ENCODE results near the gene RFPL4AL1. TPM values are rescaled to one million over a fixed set of nuclear protein-coding genes. Genes with fewer than 3 reads are reported as not detected.
"Not testable (repeated sequence)": the region's sequence is repeated elsewhere in the genome, so short reads cannot be mapped to it uniquely, and the experiment has no call there.

The RFPL4AL1 gene
- total RNA-seq (not detected), polyA plus RNA-seq (not detected)

DNA sequence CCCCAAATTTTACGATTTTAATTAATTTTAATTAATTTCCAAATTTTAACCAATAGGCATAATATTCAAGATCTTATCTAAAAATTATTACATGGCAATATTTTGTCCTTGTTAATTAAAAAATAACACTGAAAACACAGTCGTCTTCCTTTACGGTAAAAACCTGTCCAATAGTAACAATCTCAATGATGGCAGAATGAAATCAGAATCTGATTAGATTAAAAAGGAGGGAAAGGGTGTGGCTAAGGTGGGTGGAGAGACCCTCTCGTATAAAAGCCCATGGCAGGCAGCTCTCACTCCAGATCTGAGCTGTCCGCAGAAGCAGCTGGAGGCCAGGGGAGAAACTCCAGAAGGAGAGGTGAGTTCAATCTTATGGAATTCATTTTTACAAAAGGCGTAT lies at the start of gene RFPL4AL1:
Gene RFPL4AL1, plus strand, starts transcription at position 301 of the 400 bp plus-strand sequence. CDS start 2,687 bp downstream, outside the sequence.
- not testable (repeated sequence) for H3K27ac ChIP-seq (ENCODE audit: low read depth); DNase-seq (ENCODE audit: extremely low spot score); H3K36me3 ChIP-seq (ENCODE audit: insufficient read depth); H3K4me1 ChIP-seq (ENCODE audit: insufficient read depth); H3K4me3 ChIP-seq (ENCODE audit: low read depth, low read length)
- WGBS, result 84% methylated on average over 5 of the region's 6 CpGs

DNA sequence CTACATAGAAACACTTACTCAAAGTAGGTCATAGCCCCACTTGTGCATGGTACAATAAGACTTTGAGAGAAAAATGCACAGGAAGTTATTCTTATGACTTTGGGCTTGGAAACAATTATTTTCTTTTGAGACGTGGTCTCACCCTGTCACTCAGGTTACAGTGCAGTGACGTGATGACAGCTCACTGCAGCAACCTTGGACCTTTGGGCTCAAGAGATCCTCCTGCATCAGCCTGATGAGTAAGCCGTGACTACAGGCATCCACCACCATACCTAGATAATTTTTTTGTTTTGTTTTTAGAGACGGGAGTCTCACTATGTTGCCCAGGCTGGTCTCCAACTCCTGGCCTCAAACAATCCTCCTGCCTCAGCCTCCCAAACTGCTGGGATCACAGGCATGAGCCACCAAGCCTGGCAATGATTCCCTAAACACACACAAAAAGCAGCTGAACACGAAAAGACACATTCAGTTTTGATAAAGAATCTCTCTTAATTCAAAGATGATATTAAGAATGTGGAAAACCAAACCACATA lies 48.6 kb upstream of the RFPL4AL1 start:
- Histone ChIP-seq H3K4me3 (ENCODE audit: low read depth, low read length) (no peak overlapping the region), H3K4me1 (ENCODE audit: insufficient read depth) (no peaks in the 10 kb centered on the region), H3K27ac (ENCODE audit: low read depth) (no peak overlapping the region), H3K36me3 (ENCODE audit: insufficient read depth) (no peaks in the 10 kb centered on the region)
- WGBS, result 67% methylated on average over 5 of the region's 5 CpGs
- no peak for DNase-seq (ENCODE audit: extremely low spot score)

DNA sequence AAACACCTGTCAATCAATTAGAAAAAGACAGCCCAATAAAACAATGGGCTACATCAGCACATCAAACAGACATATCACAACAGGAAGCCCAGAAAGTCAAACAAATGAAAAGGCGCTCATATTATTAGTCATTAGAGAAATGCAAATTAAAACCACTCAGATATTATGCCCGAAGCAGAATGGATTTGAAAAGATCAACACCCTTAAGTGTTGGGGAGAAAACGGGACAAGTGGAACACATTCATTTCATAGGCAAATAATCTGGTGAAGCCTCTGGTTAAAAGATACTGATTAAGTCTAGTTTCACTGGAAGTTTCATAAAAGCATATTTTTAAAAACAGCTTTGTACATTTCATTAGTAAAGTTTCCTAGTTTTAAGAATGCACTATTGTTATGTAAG lies 48.1 kb upstream of the RFPL4AL1 start:
- 85% methylated on average over 3 of the region's 3 CpGs for WGBS
- Histone ChIP-seq H3K4me1 (ENCODE audit: insufficient read depth) (no peaks in the 10 kb centered on the region), H3K4me3 (ENCODE audit: low read depth, low read length) (no peak overlapping the region), H3K27ac (ENCODE audit: low read depth) (no peak overlapping the region), H3K36me3 (ENCODE audit: insufficient read depth) (no peaks in the 10 kb centered on the region)
- DNase-seq (ENCODE audit: extremely low spot score), result no peak

DNA sequence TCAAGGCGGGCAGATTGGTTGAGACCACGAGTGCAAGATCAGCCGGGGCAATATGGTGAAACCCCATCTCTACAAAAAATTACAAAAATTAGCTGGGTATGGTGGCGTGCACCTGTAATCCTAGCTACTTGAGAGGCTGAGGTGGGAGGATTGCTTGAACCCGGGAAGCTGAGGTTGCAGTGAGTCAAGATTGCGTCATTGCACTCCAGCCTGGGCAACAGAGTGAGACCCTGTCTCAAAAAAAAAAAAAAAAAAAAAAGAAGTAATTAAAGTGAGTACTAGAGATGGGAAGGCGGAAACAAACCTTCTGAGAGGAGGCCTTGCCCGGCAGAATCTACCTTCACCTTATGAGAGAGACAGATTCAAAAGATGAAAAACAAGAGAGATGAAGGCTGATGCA lies 45.4 kb upstream of the RFPL4AL1 start:
- Histone ChIP-seq H3K27ac (ENCODE audit: low read depth) (no peak overlapping the region), H3K4me3 (ENCODE audit: low read depth, low read length) (no peak overlapping the region)
- WGBS, result 85% methylated on average over 8 of the region's 8 CpGs

DNA sequence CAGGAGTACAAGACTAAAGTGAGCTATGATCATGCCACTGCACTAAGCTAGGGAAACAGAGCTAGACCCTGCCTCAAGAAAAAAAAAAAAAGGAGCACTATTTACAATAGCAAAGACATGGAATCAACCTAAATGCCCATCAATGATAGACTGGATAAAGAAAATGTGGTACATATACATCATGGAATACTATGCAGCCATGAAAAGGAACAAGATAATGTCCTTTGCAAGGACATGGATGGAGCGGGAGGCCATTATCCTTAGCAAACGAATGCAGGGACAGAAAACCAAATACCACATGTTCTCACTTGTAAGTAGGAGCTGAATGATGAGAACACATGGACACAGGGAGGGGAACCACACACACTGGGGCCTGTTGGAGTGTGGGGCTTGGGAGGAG lies 38.5 kb upstream of the RFPL4AL1 start:
- H3K4me3 ChIP-seq (ENCODE audit: low read depth, low read length); H3K4me1 ChIP-seq (ENCODE audit: insufficient read depth); H3K27ac ChIP-seq (ENCODE audit: low read depth); H3K36me3 ChIP-seq (ENCODE audit: insufficient read depth); DNase-seq (ENCODE audit: extremely low spot score): not testable (repeated sequence)
- WGBS, result 82% methylated on average over 2 of the region's 2 CpGs

More for the DNA sequence above, 45.4 kb upstream of the RFPL4AL1 start:
- Histone ChIP-seq H3K36me3 (ENCODE audit: insufficient read depth) (no peaks in the 10 kb centered on the region), H3K4me1 (ENCODE audit: insufficient read depth) (no peaks in the 10 kb centered on the region)
- DNase-seq (ENCODE audit: extremely low spot score), result no peak

DNA sequence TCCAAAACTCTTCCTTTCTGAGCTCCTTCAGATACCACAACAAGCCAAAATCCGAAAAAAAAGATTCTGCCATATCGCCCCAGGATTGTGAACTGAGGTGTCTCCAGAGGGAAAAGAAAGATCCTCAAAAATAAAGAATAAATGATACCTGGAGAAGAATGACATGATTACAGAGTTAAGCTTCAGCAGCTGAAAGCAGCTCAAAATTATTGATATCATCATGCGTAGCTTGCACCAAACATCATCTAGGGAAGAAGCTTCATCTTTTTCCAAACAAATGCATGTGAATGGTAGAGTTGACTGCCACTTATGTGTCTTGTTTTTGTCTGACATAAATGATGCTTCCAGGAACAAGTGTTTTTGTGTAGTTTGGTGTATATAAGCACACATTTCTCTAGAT lies 30.6 kb upstream of the RFPL4AL1 start, which contains the start of gene NLRP9:
Gene NLRP9, minus strand, starts transcription at position 101 of the 400 bp plus-strand sequence. Its CDS starts 28 bp downstream, at position 73.
- WGBS, result 85% methylated on average over 3 of the region's 3 CpGs
- Histone ChIP-seq H3K27ac (ENCODE audit: low read depth) (no peak within 1 kb of the TSS), H3K4me3 (ENCODE audit: low read depth, low read length) (no peak within 1 kb of the TSS), H3K36me3 (ENCODE audit: insufficient read depth) (no peaks in the 10 kb centered on the region), H3K4me1 (ENCODE audit: insufficient read depth) (no peaks in the 10 kb centered on the region)
- no peak for DNase-seq (ENCODE audit: extremely low spot score)

DNA sequence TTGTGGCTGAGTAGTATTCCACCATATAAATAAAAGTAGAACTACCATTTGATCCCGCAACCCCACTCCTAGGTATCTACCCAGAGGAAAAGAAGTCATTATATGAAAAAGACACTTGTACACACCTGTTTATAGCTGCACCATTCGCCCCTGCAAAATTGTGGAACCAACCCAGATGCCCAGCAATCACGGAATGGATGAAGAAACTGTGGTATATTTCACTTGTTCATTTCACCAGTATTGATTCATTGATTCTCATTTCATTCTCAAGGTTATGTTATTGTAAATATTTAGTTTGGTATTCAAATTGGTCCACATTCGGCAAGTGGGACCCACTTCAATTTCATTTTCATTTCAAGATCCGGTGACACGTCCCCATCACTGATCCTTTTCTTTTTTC lies 18.2 kb upstream of the RFPL4AL1 start:
- H3K4me1 ChIP-seq (ENCODE audit: insufficient read depth), result no peaks in the 10 kb centered on the region
- H3K4me3 ChIP-seq (ENCODE audit: low read depth, low read length), result no peak overlapping the region
- DNase-seq (ENCODE audit: extremely low spot score), result no peak
- no peak overlapping the region for H3K27ac ChIP-seq (ENCODE audit: low read depth)
- H3K36me3 ChIP-seq (ENCODE audit: insufficient read depth), result no peaks in the 10 kb centered on the region
- WGBS, result 87% methylated on average over 6 of the region's 6 CpGs

DNA sequence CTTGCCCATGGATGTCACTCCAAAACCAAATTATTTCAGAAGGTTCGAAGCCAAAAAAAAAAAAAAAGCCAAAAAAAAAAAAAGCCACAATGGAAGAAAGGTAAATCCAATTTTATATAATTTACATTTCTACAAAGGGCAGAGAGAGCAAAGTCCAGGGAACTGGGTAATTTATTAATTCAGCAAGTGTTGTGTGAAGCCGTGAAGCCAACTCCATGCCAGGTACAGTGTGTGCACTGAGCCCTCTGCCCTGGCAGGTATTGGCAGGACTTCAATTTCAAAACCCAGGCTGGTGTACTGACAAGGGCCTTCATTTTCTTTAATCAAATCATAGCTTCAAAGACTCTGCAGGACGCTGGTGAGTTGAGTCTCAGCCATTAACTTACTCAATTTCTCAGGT lies 15.5 kb upstream of the RFPL4AL1 start:
- DNase-seq (ENCODE audit: extremely low spot score), result no peak
- 60% methylated on average over 3 of the region's 3 CpGs for WGBS
- no peak overlapping the region for H3K27ac ChIP-seq (ENCODE audit: low read depth)
- no peaks in the 10 kb centered on the region for H3K36me3 ChIP-seq (ENCODE audit: insufficient read depth)
- H3K4me3 ChIP-seq (ENCODE audit: low read depth, low read length), result no peak overlapping the region
- no peaks in the 10 kb centered on the region for H3K4me1 ChIP-seq (ENCODE audit: insufficient read depth)

DNA sequence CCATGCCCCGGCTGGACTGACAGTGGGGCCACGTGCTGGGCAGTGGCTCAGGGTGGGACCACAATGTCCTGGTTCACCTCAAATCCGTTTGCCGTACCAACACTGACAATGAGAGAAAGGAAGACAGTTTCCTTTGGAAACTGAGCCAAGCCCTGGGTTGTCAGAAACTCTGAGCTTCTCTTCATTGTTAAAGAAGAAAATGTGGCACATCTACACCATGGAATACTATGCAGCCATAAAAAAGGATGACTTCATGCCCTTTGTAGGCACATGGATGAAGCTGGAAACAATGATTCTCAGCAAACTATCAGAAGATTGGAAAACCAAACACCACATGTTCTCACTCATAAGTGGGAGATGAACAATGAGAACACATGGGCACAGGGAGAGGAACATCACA lies 12.1 kb upstream of the RFPL4AL1 start:
- DNase-seq (ENCODE audit: extremely low spot score); H3K36me3 ChIP-seq (ENCODE audit: insufficient read depth); H3K4me1 ChIP-seq (ENCODE audit: insufficient read depth); H3K27ac ChIP-seq (ENCODE audit: low read depth); H3K4me3 ChIP-seq (ENCODE audit: low read depth, low read length): not testable (repeated sequence)
- WGBS, result 75% methylated on average over 4 of the region's 4 CpGs

DNA sequence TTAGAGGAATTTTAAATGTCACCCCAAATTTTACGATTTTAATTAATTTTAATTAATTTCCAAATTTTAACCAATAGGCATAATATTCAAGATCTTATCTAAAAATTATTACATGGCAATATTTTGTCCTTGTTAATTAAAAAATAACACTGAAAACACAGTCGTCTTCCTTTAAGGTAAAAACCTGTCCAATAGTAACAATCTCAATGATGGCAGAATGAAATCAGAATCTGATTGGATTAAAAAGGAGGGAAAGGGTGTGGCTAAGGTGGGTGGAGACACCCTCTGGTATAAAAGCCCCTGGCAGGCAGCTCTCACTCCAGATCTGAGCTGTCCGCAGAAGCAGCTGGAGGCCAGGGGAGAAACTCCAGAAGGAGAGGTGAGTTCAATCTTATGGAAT lies 10.1 kb upstream of the RFPL4AL1 start, which contains the start of gene RFPL4A:
Gene RFPL4A, plus strand, starts transcription at position 301 of the 400 bp plus-strand sequence. CDS start 2,704 bp downstream, outside the sequence.
- not testable (repeated sequence) for H3K4me1 ChIP-seq (ENCODE audit: insufficient read depth); H3K27ac ChIP-seq (ENCODE audit: low read depth); H3K36me3 ChIP-seq (ENCODE audit: insufficient read depth); DNase-seq (ENCODE audit: extremely low spot score); H3K4me3 ChIP-seq (ENCODE audit: low read depth, low read length)
- WGBS, result 94% methylated on average over 2 of the region's 3 CpGs

DNA sequence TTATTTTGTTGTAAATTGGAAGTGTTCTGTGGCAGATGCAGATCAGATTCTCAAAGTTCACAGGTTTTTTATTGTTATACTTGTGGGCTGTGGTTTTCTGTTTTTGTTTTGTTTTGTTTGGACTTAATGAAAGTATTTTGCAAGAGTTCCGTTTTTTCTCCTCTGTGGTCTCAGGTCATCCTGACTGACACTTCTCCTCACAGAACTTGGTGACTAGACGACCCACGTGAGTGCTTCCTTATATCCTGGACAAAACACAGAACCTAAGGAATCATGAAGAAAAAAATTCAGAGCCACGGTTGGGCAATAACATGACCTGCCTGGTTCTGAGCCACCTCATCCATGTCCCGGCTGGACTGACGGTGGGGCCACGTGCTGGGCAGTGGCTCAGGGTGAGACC lies 2.5 kb upstream of the RFPL4AL1 start:
- Histone ChIP-seq H3K4me1 (ENCODE audit: insufficient read depth) (no peaks in the 10 kb centered on the region), H3K36me3 (ENCODE audit: insufficient read depth) (no peaks in the 10 kb centered on the region), H3K27ac (ENCODE audit: low read depth) (no peak overlapping the region), H3K4me3 (ENCODE audit: low read depth, low read length) (no peak overlapping the region)
- WGBS, result 70% methylated on average over 7 of the region's 7 CpGs
- DNase-seq (ENCODE audit: extremely low spot score), result no peak

DNA sequence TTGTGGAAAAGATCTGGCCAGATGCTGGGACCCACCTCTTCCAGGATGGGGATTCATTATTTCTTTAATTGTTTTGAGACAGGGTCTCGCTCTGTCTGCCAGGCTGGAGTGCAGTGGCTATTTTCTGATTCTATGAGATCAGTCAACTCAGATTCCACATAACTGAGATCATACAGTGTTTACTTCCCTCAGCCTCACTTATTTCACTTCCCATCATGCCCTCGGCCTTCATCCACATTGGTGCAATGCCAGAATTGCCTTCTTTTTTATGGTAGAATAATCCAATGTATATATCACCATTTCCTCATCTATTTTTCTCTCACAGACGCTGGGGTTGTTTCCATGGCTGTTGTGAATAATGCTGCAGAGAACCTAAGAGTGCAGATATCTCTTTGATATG lies 714 bp downstream of the RFPL4AL1 start:
- H3K36me3 ChIP-seq (ENCODE audit: insufficient read depth); DNase-seq (ENCODE audit: extremely low spot score); H3K4me1 ChIP-seq (ENCODE audit: insufficient read depth); H3K27ac ChIP-seq (ENCODE audit: low read depth); H3K4me3 ChIP-seq (ENCODE audit: low read depth, low read length): not testable (repeated sequence)
- 41% methylated on average over 3 of the region's 3 CpGs for WGBS

DNA sequence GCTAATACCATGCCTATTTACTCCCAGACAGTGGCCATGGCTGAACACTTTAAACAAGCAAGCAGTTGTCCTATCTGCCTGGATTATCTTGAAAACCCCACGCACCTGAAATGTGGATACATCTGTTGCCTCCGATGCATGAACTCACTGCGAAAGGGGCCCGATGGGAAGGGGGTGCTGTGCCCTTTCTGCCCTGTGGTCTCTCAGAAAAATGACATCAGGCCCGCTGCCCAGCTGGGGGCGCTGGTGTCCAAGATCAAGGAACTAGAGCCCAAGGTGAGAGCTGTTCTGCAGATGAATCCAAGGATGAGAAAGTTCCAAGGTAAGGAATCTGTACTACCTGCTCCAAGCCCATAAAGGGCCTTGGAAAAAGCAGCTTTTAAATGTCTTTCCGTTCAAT lies 8.6 kb downstream of the RFPL4AL1 start:
- Histone ChIP-seq H3K4me3 (ENCODE audit: low read depth, low read length) (no peak overlapping the region), H3K27ac (ENCODE audit: low read depth) (no peak overlapping the region), H3K4me1 (ENCODE audit: insufficient read depth) (no peaks in the 10 kb centered on the region), H3K36me3 (ENCODE audit: insufficient read depth) (no peaks in the 10 kb centered on the region)
- WGBS, result 24% methylated on average over 7 of the region's 7 CpGs
- DNase-seq (ENCODE audit: extremely low spot score), result no peak

DNA sequence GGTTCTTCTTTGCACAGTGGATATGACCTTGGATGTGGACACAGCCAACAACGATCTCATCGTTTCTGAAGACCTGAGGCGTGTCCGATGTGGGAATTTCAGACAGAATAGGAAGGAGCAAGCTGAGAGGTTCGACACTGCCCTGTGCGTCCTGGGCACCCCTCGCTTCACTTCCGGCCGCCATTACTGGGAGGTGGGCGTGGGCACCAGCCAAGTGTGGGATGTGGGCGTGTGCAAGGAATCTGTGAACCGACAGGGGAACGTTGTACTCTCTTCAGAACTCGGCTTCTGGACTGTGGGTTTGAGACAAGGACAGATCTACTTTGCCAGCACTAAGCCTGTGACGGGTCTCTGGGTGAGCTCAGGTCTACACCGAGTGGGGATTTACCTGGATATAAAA lies 9.4 kb downstream of the RFPL4AL1 start:
- no peak for DNase-seq (ENCODE audit: extremely low spot score)
- no peak overlapping the region for H3K4me3 ChIP-seq (ENCODE audit: low read depth, low read length)
- no peak overlapping the region for H3K27ac ChIP-seq (ENCODE audit: low read depth)
- no peaks in the 10 kb centered on the region for H3K4me1 ChIP-seq (ENCODE audit: insufficient read depth)
- 83% methylated on average over 16 of the region's 16 CpGs for WGBS
- H3K36me3 ChIP-seq (ENCODE audit: insufficient read depth), result no peaks in the 10 kb centered on the region

DNA sequence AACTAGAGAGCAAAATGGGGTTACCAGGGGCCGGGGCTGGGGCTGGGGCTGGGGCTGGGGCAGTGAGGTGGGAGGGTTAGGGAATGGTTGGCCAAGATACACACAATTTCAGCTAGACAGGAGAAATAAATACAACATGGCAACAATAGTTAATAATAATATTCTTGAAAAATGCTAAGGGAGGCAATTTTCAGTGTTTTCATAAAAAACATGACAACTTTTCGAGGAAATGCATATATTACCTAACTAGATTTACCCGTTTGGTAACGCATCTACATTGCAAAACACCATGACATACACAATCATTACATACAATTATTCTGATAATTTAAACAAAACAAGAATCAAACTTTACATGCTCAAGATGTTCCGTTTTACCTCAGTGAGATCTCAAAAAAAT lies 12.2 kb downstream of the RFPL4AL1 start:
- no peak overlapping the region for H3K4me3 ChIP-seq (ENCODE audit: low read depth, low read length)
- WGBS, result 80% methylated on average over 5 of the region's 5 CpGs

More for the DNA sequence above, 12.2 kb downstream of the RFPL4AL1 start:
- H3K36me3 ChIP-seq (ENCODE audit: insufficient read depth), result no peaks in the 10 kb centered on the region
- H3K4me1 ChIP-seq (ENCODE audit: insufficient read depth), result no peaks in the 10 kb centered on the region
- no peak overlapping the region for H3K27ac ChIP-seq (ENCODE audit: low read depth)
- no peak for DNase-seq (ENCODE audit: extremely low spot score)
